Measurements from ENCODE around the gene PLEKHG4.

The PLEKHG4 gene

GRCh38 chr16:67279296-67280089 is at the start of gene PLEKHG4:
TSS of gene PLEKHG4 (plus strand) at chr16:67279532. CDS start at chr16:67280045, 513 bp downstream.
- FAIRE-seq: no peak

GRCh38 chr16:67229906-67230808 is 49.2 kb upstream of the PLEKHG4 start:
- FAIRE-seq: no peak

- FAIRE-seq: no peak
Measured at GRCh38 chr16:67230809-67231660, 48.3 kb upstream of the PLEKHG4 start.

GRCh38 chr16:67233596-67233995 is 45.7 kb upstream of the PLEKHG4 start:
- no peak for FAIRE-seq

GRCh38 chr16:67234180-67234597 is 45.1 kb upstream of the PLEKHG4 start:
- FAIRE-seq: no peak

- FAIRE-seq: no peak
Measured at GRCh38 chr16:67235816-67236562, 43.3 kb upstream of the PLEKHG4 start.

GRCh38 chr16:67236563-67237395 is 42.6 kb upstream of the PLEKHG4 start:
- no peak for FAIRE-seq

- FAIRE-seq: no peak
Measured at GRCh38 chr16:67237396-67238277, 41.7 kb upstream of the PLEKHG4 start.

GRCh38 chr16:67238278-67238575 is 41.1 kb upstream of the PLEKHG4 start:
- FAIRE-seq: no peak

GRCh38 chr16:67238806-67239470 is 40.4 kb upstream of the PLEKHG4 start:
- no peak for FAIRE-seq

GRCh38 chr16:67240506-67240905 is 38.8 kb upstream of the PLEKHG4 start:
- FAIRE-seq: no peak

GRCh38 chr16:67241008-67241900 is 38.1 kb upstream of the PLEKHG4 start:
- no peak for FAIRE-seq

- FAIRE-seq: no peak
Measured at GRCh38 chr16:67242138-67242730, 37.1 kb upstream of the PLEKHG4 start.

- no peak for FAIRE-seq
Measured at GRCh38 chr16:67243481-67243880, 35.9 kb upstream of the PLEKHG4 start.

- no peak for FAIRE-seq
Measured at GRCh38 chr16:67244387-67245185, 34.7 kb upstream of the PLEKHG4 start.

- FAIRE-seq: no peak
Measured at GRCh38 chr16:67245186-67245585, 34.1 kb upstream of the PLEKHG4 start.

GRCh38 chr16:67245674-67246080 is 33.7 kb upstream of the PLEKHG4 start:
- no peak for FAIRE-seq

Measured in islet of Langerhans (tissue), 1 donor.